B cell (primary cell): ENCODE data around the gene KBTBD12. TPM values are rescaled to one million over a fixed set of nuclear protein-coding genes. Genes with fewer than 3 reads are reported as not detected.

Experiments
- ATAC-seq: fragments of 200-7000 bp; cut with Tn5 transposase; one replicate; pipeline ENCODE4 v1.10.0; 2021; ENCODE audit warnings: low read depth, mild to moderate bottlenecking, moderate number of reproducible peaks, moderate library complexity
- CTCF ChIA-PET: fragments of 350-600 bp; sonication (Branson Sonifier 250); formaldehyde crosslinking; loops from one replicate; lab custom pipeline; 2021; ENCODE audit warnings: antibody characterized with exemption, inconsistent platforms; lab: Charles Lee
- POLR2A ChIA-PET: fragments of 350-600 bp; sonication (Branson Sonifier 250); formaldehyde crosslinking; loops from one replicate; lab custom pipeline; 2021; ENCODE audit warnings: antibody characterized with exemption; lab: Charles Lee
- DNase-seq: peaks from one replicate; pipeline ENCODE4 v3.0.0; 2013
- H2AFZ ChIP-seq: 2 replicates; pipeline ENCODE4 v1.6.1; 2012; ENCODE audit warnings: mild to moderate bottlenecking, low read depth, low read length; ENCODE audit not compliant: insufficient read depth, poor library complexity, severe bottlenecking
- H3K27ac ChIP-seq, 2 donors: 1 replicate in 1 of 2; 2 replicates in 1 of 2; pipeline ENCODE4 v1.5.1; 2012 to 2013; ENCODE audit warnings: low read length in 2 of 2, mild to moderate bottlenecking in 2 of 2, moderate library complexity in 1 of 2
- H3K27me3 ChIP-seq, 4 experiments: fragments of 200-600 bp in 1 of 4; sonication (generic) in 1 of 4; replicated peaks in 1 of 4; 1 replicate in 2 of 4; 2 replicates in 2 of 4; pipeline versions ENCODE4 v1.6.1 to v1.7.0; 2013 to 2016; ENCODE audit warnings: low read length in 3 of 4, mild to moderate bottlenecking in 2 of 4, mixed read lengths in 1 of 4, moderate library complexity in 1 of 4; ENCODE audit not compliant: insufficient read depth in 4 of 4, control insufficient read depth in 3 of 4; ENCODE audit errors: control extremely low read depth in 1 of 4
- H3K36me3 ChIP-seq, 2 experiments: replicated peaks in 1 of 2; 1 replicate in 1 of 2; 2 replicates in 1 of 2; pipeline versions ENCODE4 v1.6.1 to v1.7.1; 2013; ENCODE audit warnings: low read length in 1 of 2; ENCODE audit not compliant: insufficient read depth in 2 of 2, control insufficient read depth in 1 of 2; ENCODE audit errors: control extremely low read depth in 1 of 2, extremely low read depth in 1 of 2
- H3K4me1 ChIP-seq, 2 donors: fragments of 200-600 bp in 1 of 2; sonication (generic) in 1 of 2; 1 replicate in 1 of 2; 2 replicates in 1 of 2; pipeline versions ENCODE4 v1.5.1 to v1.6.1; 2013 to 2017; ENCODE audit warnings: low read length in 2 of 2; ENCODE audit not compliant: control insufficient read depth in 2 of 2, insufficient read depth in 2 of 2
- H3K4me2 ChIP-seq: replicated peaks from 2 replicates; pipeline ENCODE3; 2012; ENCODE audit warnings: mild to moderate bottlenecking, low read depth, low read length; ENCODE audit not compliant: poor library complexity, severe bottlenecking
- H3K4me3 ChIP-seq, 5 experiments: fragments of 200-600 bp in 1 of 5; sonication (generic) in 1 of 5; 1 replicate in 3 of 5; 2 replicates in 2 of 5; pipeline versions ENCODE4 v1.5.1 to v1.7.0; 2011 to 2016; ENCODE audit warnings: low read length in 4 of 5, mild to moderate bottlenecking in 4 of 5, low read depth in 2 of 5, control low read depth in 1 of 5, moderate library complexity in 1 of 5; ENCODE audit not compliant: insufficient read depth in 1 of 5; ENCODE audit errors: control extremely low read depth in 1 of 5, extremely low read depth in 1 of 5
- H3K79me2 ChIP-seq: fragments of 200-600 bp; sonication (generic); one replicate; pipeline ENCODE4 v1.6.0; 2016; ENCODE audit warnings: low read length; ENCODE audit not compliant: control insufficient read depth, insufficient read depth
- H3K9ac ChIP-seq: fragments of 200-600 bp; sonication (generic); 2 replicates; pipeline ENCODE4 v1.6.1; 2017; ENCODE audit warnings: mild to moderate bottlenecking, low read length, moderate library complexity
- H3K9me3 ChIP-seq, 3 donors: one replicate each; pipeline versions ENCODE4 v1.6.1 to v1.7.1; 2013; ENCODE audit warnings: low read length in 2 of 3; ENCODE audit not compliant: control insufficient read depth in 2 of 3, insufficient read depth in 1 of 3; ENCODE audit errors: control extremely low read depth in 1 of 3
- H4K20me1 ChIP-seq: 2 replicates; pipeline ENCODE4 v1.6.0; 2012; ENCODE audit warnings: mild to moderate bottlenecking, low read length; ENCODE audit not compliant: insufficient read depth, control insufficient read depth, poor library complexity, severe bottlenecking
- H3K27ac Mint-ChIP-seq: one replicate; pipeline ENCODE4 v1.8.0; 2021; ENCODE audit warnings: mixed read lengths
- H3K27me3 Mint-ChIP-seq: one replicate; pipeline ENCODE4 v1.8.0; 2021; ENCODE audit warnings: mixed read lengths
- H3K4me1 Mint-ChIP-seq: one replicate; pipeline ENCODE4 v1.8.0; 2021; ENCODE audit warnings: mixed read lengths
- H3K4me3 Mint-ChIP-seq: one replicate; pipeline ENCODE4 v1.8.0; 2021; ENCODE audit warnings: mixed read lengths
- H3K9me3 Mint-ChIP-seq: one replicate; pipeline ENCODE4 v1.8.0; 2022; ENCODE audit warnings: mixed read lengths; ENCODE audit not compliant: insufficient read depth
- EZH2 ChIP-seq: IDR thresholded peaks from 2 replicates; pipeline ENCODE4 v1.6.1; 2012; ENCODE audit warnings: borderline replicate concordance, low read depth, mild to moderate bottlenecking, moderate library complexity, low read length; ENCODE audit not compliant: insufficient read depth, poor library complexity, severe bottlenecking
- WGBS: methylation state at CpG from one replicate; pipeline ENCODE4 v1.1.5; 2013; ENCODE audit warnings: missing lambda C conversion rate; ENCODE audit not compliant: insufficient coverage; 5-methylcytosine and 5-hydroxymethylcytosine counted together
- intact Hi-C: fragments of 100-400 bp; cut with micrococcal nuclease; formaldehyde crosslinking; loops from one replicate; pipeline ENCODE4 v1.10.0; 2022
- polyA minus RNA-seq: library from RNA; depleted of rRNA, polyadenylated mRNA; stranded (reverse); fragments of >200 nt; gene quantifications from 2 replicates; pipeline ENCODE4 v1.2.3, GENCODE V29; 2012
- polyA plus RNA-seq: library from polyadenylated mRNA; depleted of rRNA; stranded (reverse); fragments of >200 nt; gene quantifications from 2 replicates; pipeline ENCODE4 v1.2.3, GENCODE V29; 2012
- total RNA-seq, 2 donors: library from RNA; stranded (reverse); fragments of 120-200 nt in 1 of 2; gene quantifications; 1 replicate in 1 of 2; 2 replicates in 1 of 2; pipeline versions ENCODE4 v1.2.3 to v1.2.4, GENCODE V29; 2013 to 2022
- TF ChIP-seq, protein P1 (sequence below): fragments of 200-600 bp; IDR thresholded peaks from one replicate; pipeline ENCODE4 v1.8.0; 2022; ENCODE audit warnings: antibody characterized with exemption, mild to moderate bottlenecking

Gene KBTBD12, protein sequence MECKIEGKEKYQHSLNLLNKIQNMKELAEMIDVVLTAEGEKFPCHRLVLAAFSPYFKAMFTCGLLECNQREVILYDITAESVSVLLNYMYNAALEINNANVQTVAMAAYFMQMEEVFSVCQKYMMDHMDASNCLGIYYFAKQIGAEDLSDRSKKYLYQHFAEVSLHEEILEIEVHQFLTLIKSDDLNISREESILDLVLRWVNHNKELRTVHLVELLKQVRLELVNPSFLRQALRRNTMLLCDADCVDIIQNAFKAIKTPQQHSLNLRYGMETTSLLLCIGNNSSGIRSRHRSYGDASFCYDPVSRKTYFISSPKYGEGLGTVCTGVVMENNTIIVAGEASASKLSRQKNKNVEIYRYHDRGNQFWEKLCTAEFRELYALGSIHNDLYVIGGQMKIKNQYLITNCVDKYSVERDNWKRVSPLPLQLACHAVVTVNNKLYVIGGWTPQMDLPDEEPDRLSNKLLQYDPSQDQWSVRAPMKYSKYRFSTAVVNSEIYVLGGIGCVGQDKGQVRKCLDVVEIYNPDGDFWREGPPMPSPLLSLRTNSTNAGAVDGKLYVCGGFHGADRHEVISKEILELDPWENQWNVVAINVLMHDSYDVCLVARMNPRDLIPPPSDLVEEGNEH
- total RNA-seq (0.22 and 0.24 TPM in 2 replicates), polyA plus RNA-seq (not detected in 2 replicates), polyA minus RNA-seq (not detected in 2 replicates)
- 0.56 TPM for total RNA-seq (2013)

DNA sequence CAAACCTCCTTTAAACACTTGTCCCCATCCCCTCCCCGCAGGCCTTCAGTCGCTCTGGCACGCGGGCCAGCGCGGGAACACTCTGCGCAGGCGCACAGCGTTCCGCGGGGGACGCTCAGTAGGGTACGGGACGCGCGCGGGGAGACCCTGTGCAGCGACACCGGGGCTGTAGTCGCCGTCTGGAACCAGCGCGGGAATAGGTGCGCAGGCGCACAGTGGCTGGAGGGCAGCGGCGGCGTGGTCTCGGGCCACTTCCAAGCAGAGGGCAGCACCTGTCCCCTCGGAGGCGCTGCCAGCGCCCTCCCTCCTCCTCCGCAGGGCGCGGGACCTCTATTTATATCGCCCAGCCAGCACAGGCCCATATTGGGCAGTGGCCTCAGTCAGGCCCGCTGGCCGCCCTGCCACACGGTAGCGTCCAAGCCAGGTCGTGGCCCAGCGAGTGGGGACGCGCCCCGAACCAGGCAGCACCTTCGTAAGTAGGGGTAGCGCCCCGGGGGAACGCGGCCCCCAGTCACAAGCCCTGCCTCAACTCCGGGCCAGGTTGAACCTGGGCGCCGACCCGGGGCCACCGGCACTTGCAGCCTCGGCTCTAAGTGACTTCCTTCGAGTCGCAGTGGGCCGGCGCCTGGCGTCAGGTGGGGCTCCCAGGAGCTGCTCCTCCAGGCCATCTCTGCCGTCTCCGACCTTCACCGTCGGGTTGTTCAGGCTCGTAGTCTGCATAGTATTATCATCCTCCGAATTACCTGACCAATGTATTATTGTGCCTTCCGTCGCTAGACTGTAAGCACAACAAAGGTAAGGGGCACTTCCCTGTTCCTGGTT lies at the start of gene KBTBD12:
KBTBD12 (plus strand) TSS at position 118 of the 822 bp plus-strand sequence. CDS start 7,830 bp downstream, outside the sequence.
- ATAC-seq (no peak), DNase-seq (no peak)
- Histone ChIP-seq H3K27me3 (peaks cover 0 to 27% (median 15%) of the 10 kb centered on the region in 4 experiments), H4K20me1 (no peaks in the 10 kb centered on the region), H3K27ac (no peak within 1 kb of the TSS), H3K9ac (no peak within 1 kb of the TSS), H3K4me3 (no peak within 1 kb of the TSS), H2AFZ (peak within 1 kb of the TSS; percentile 42), H3K4me2 (peak within 1 kb of the TSS; percentile 44), H3K79me2 (no peaks in the 10 kb centered on the region), H3K4me1 (peaks cover 6 to 7% of the 10 kb centered on the region in 2 donors), H3K9me3 (peaks cover 0 to 6% (median 0%) of the 10 kb centered on the region in 3 donors), H3K36me3 (no peaks in the 10 kb centered on the region)
- Mint-ChIP-seq H3K4me3 (peak within 1 kb of the TSS; percentile 63), H3K9me3 (no peaks in the 10 kb centered on the region), H3K4me1 (peaks cover 8% of the 10 kb centered on the region), H3K27ac (no peak within 1 kb of the TSS), H3K27me3 (peaks cover 35% of the 10 kb centered on the region)
- ChIA-PET POLR2A (no interaction called here), CTCF (interaction anchor here (1.1 kb wide), 1 partner anchor 20 kb away, joined by 4 read pairs; no protein-coding TSS in a partner anchor)
- 27% methylated on average over 68 of the region's 69 CpGs for WGBS
- TF ChIP-seq, protein P1, sequence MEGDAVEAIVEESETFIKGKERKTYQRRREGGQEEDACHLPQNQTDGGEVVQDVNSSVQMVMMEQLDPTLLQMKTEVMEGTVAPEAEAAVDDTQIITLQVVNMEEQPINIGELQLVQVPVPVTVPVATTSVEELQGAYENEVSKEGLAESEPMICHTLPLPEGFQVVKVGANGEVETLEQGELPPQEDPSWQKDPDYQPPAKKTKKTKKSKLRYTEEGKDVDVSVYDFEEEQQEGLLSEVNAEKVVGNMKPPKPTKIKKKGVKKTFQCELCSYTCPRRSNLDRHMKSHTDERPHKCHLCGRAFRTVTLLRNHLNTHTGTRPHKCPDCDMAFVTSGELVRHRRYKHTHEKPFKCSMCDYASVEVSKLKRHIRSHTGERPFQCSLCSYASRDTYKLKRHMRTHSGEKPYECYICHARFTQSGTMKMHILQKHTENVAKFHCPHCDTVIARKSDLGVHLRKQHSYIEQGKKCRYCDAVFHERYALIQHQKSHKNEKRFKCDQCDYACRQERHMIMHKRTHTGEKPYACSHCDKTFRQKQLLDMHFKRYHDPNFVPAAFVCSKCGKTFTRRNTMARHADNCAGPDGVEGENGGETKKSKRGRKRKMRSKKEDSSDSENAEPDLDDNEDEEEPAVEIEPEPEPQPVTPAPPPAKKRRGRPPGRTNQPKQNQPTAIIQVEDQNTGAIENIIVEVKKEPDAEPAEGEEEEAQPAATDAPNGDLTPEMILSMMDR: no peak
- no peak for TF ChIP-seq EZH2
- intact Hi-C loops: no loop called here
